Right cardiac atrium (tissue), 5 donors: ENCODE results near the gene ISY1. TPM values are rescaled to one million over a fixed set of nuclear protein-coding genes. Genes with fewer than 3 reads are reported as not detected.
"Not testable (repeated sequence)": the region's sequence is repeated elsewhere in the genome, so short reads cannot be mapped to it uniquely, and the experiment has no call there.

ENCODE experiments used
- ATAC-seq, 2 donors: fragments of 200-7000 bp; cut with Tn5 transposase; one replicate each; pipeline versions ENCODE4 v1.8.0 to v1.9.1; 2020; ENCODE audit warnings: moderate library complexity in 2 of 2, mild to moderate bottlenecking in 1 of 2
- DNase-seq, 3 donors: peaks; one replicate each; pipeline ENCODE4 v3.0.0-alpha.2; 2020
- H3K27ac ChIP-seq: one replicate; pipeline ENCODE4 v1.5.1; 2013; ENCODE audit warnings: mild to moderate bottlenecking, low read length, control low read depth, moderate library complexity
- H3K27me3 ChIP-seq: one replicate; pipeline ENCODE4 v1.6.1; 2013; ENCODE audit not compliant: control insufficient read depth, insufficient read depth
- H3K4me1 ChIP-seq: one replicate; pipeline ENCODE4 v1.6.1; 2013; ENCODE audit warnings: low read length; ENCODE audit not compliant: control insufficient read depth, insufficient read depth
- H3K4me3 ChIP-seq: one replicate; pipeline ENCODE4 v1.5.1; 2013; ENCODE audit warnings: low read length, control low read depth
- H3K9me3 ChIP-seq: one replicate; pipeline ENCODE4 v1.6.1; 2013; ENCODE audit warnings: low read length; ENCODE audit not compliant: control insufficient read depth
- WGBS: extraction: QIAGEN DNeasy Blood & Tissue Kit; methylation state at CpG from one replicate; pipeline ENCODE4 v1.1.7; 2013; 5-methylcytosine and 5-hydroxymethylcytosine counted together
- intact Hi-C, 4 donors: fragments of 100-400 bp; cut with DNase I; formaldehyde crosslinking; loops; one replicate each; pipeline versions ENCODE4 v1.11.0 to v1.14.0; 2022 to 2023
- polyA plus RNA-seq: library from polyadenylated mRNA; stranded (reverse); fragments of 200-250 nt; gene quantifications from one replicate; pipeline ENCODE4 v1.2.3, GENCODE V29; 2013
- total RNA-seq, 4 donors: library from RNA; stranded (reverse); fragmentation: NEBNext Ultra II Directional; extraction: Animal tissue kit (Norgen Biotek cat#: 25700); gene quantifications; one replicate each; pipeline ENCODE4 v1.2.1, GENCODE V29; 2021
- donor health status: healthy with polysubstance abuse.
- donor health status: DM: no; HTN: yes; CAD: no.
- donor health status: DM: no; HTN: no; CAD: no.
- donor health status: DM: no; HTN: yes; CAD: no; lungs with severe emphysema.
- donor health status: DM: yes; HTN: yes; CAD: no.

ISY1 gene
- total and polyA plus RNA-seq, 5 donors, result 17.4 to 30.6 (median 24.5) TPM

DNA sequence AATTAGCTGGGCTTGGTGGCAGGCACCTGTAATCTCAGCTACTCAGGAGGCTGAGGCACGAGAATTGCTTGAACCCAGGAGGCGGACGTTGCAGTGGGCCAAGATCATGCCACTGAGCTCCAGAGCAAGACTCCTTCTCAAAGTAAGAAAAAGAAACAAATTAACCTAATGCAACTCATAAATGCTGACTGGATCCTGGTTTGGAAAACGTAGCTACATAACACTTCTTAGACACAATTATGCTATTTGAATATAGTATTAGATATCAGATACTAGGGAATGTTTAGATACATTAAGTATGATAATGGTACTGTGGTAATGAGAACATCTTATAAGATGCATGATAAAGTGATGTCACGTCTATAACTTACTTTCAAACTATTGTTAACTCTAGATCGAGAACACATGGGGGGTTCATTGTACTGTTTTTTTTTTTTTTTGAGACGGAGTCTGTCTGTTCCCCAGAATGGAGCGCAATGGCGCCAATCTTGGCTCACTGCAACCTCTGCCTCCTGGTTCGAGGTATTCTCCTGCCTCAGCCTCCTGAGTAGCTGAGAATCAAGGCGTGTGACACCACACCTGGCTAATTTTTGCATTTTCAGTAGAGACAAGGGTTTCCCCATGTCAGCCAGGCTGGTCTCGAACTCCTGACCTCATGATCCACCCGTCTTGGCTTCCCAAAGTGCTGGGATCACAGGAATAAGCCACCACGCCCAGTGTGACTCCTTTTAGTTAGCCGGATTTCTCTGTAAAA lies 5.9 kb upstream of the ISY1 start:
- ATAC-seq (no peak), DNase-seq (no peak)
- Histone ChIP-seq H3K4me1 (peaks cover 5% of the 10 kb centered on the region), H3K9me3 (no peaks in the 10 kb centered on the region), H3K4me3 (no peak overlapping the region), H3K27me3 (no peaks in the 10 kb centered on the region), H3K27ac (no peak overlapping the region)
- WGBS, result 84% methylated on average over 15 of the region's 15 CpGs
- intact Hi-C loops, result loop anchor here in 1 of 4 donors (5.0 kb wide), 1 partner anchor 76 kb away; no protein-coding TSS in a partner anchor

DNA sequence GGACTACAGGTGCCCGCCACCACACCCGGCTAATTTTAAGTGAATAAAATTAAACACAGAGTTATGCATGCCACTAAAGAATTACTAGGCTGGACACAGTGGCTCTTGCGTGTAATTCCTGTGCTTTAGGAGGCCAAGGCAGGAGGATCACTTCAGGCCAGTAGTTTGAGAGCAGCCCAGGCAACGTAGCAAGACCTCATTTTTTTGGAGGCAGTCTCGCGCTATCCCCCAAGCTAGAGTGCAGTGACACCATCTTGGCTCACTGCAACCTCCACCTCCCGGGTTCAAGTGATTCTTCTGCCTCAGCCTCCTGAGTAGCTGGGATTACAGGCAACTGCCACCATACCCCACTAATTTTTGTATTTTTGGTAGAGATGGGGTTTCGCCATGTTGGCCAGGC lies 4.7 kb upstream of the ISY1 start:
- H3K4me3 ChIP-seq, H3K27me3 ChIP-seq, DNase-seq, H3K4me1 ChIP-seq, H3K27ac ChIP-seq, ATAC-seq, H3K9me3 ChIP-seq: not testable (repeated sequence)
- WGBS, result 93% methylated on average over 8 of the region's 8 CpGs
- intact Hi-C loops, result loop anchor here in 1 of 4 donors (5.0 kb wide), 1 partner anchor 77 kb away; no protein-coding TSS in a partner anchor

DNA sequence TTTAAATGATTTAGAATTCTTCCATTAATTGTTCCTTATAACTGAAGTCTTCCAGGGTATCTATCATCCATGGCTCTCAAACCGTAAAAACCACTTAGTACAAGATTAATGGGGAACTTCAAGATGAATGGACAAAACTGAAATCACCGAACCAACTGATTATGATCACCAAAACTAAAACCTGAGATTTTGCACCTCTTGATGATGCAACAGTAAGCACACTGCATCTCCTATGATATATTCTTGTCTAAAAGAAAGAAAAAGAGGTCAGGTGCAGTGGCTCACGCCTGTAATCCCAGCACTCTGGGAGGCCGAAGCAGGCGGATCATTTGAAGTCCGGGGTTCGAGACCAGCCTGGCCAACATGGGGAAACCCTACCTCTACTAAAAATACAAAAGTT lies 3.6 kb upstream of the ISY1 start:
- Histone ChIP-seq H3K4me1 (peaks cover 5% of the 10 kb centered on the region), H3K4me3 (no peak overlapping the region), H3K27ac (no peak overlapping the region), H3K9me3 (no peaks in the 10 kb centered on the region), H3K27me3 (no peaks in the 10 kb centered on the region)
- no peak for ATAC-seq
- DNase-seq, result no peak
- intact Hi-C loops, result no loop called here
- WGBS, result 88% methylated on average over 7 of the region's 7 CpGs

DNA sequence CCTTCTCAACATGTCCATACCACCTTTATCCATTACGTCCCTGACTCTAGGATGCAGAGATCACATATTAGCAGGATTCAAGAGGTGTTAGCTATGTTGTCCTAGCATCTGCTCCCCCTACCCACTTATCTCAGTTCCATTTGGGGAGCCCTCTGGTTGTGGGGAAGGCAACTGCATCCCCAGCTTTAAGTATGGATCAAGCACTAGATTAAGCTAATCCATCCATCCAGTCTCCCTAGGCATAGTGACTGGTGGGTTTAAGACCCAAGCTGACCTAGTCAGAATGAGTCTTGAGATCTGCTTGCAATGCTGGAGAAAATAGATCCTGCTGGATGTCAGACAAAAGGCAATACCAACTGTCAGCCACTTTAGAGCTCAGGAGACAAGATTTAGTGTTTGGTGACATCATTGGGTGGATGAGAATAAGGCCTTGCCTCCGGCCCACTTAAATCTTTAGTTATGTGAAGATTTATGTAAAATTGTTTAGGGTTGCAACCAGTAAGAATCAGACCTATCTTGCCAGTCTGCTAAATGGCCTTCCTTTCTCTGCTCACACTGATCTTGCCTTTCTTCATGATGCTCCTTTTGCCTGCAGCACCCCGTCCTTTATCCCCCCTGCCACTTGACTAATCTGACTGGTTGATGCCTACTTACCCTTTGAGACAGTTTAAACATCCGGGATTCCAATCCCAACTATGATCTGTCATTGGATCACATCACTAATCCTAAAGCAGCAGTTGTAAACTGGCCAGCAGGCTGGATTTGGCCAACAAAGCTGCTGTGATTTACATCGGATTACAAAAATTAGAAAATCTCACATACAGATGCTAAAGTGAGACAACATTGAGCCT lies 2.1 kb upstream of the ISY1 start:
- 64% methylated on average over 5 of the region's 5 CpGs for WGBS
- intact Hi-C loops, result no loop called here
- no peaks in the 10 kb centered on the region for H3K9me3 ChIP-seq
- no peak for ATAC-seq
- no peak overlapping the region for H3K27ac ChIP-seq
- no peaks in the 10 kb centered on the region for H3K27me3 ChIP-seq
- DNase-seq, result no peak
- no peak overlapping the region for H3K4me3 ChIP-seq
- peaks cover 5% of the 10 kb centered on the region for H3K4me1 ChIP-seq

DNA sequence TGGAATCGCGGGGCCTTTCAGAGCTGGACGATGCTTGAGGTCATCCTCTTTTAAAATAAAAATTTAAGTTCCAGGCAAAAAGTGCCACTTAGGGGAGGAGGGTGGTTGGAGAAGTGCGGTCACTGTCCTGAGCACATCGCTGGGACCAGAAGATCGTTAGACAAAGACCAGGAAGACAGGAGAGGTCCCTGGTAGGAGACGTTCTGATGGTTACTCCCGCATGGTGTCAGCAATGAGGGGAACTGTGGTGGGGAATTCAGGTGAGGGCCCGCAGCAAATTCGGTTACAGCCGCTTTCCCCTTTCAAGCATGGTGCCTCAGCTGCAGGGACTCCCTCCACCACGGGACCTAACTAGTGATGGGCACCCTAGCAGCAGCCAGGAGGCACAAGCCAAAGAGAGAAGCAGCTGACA lies 1.0 kb upstream of the ISY1 start:
- intact Hi-C loops, result no loop called here
- under 1% methylated on average over 12 of the region's 12 CpGs for WGBS
- ATAC-seq, result peak; percentile 2 to 26
- Histone ChIP-seq H3K9me3 (no peaks in the 10 kb centered on the region), H3K27ac (peak overlapping the region; percentile 97), H3K27me3 (no peaks in the 10 kb centered on the region), H3K4me1 (peaks cover 5% of the 10 kb centered on the region), H3K4me3 (peak overlapping the region; percentile 99)
- no peak for DNase-seq

DNA sequence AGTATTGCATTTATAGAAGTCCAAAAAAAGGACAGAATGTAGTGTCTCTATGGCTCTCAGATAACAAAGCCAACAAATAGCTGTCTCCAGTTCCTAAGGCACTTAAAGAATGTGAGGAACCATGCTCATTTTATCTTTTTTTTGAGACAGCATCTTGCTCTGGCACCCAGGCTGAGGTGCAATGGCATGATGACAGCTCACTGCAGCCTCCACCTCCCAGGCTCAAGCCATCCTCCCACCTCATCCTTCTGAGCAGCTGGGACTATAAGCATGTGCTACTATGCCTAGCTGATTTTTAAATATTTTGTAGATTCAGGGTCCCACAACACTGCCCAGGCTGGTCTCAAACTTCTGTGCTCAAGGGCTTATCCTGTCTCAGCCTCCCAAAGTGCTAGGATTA lies 16.1 kb downstream of the ISY1 start:
- ATAC-seq (no peak), DNase-seq (no peak)
- intact Hi-C loops, result no loop called here

DNA sequence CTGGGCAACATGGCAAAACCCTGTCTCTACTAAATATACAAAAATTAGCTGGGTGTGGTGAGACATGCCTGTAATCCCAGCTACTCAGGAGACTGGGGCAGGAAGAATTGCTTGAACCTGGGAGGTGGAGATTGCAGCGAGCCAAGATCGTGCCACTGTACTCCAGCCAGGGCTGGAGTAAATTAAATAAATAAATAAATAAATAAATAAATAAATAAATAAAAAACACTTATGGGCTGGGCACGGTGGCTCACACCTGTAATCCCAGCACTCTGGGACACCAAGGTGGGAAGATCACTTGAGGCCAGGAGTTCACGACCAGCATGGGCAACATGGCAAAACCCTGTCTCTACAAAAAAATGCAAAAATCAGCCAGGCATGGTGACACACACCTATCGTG lies 19.9 kb downstream of the ISY1 start:
- WGBS, result 96% methylated on average over 5 of the region's 5 CpGs
- intact Hi-C loops, ATAC-seq: not testable (repeated sequence)

More for the DNA sequence above, 16.1 kb downstream of the ISY1 start:
- Histone ChIP-seq H3K4me3 (no peak overlapping the region), H3K4me1 (no peaks in the 10 kb centered on the region), H3K9me3 (no peaks in the 10 kb centered on the region), H3K27ac (no peak overlapping the region), H3K27me3 (no peaks in the 10 kb centered on the region)

DNA sequence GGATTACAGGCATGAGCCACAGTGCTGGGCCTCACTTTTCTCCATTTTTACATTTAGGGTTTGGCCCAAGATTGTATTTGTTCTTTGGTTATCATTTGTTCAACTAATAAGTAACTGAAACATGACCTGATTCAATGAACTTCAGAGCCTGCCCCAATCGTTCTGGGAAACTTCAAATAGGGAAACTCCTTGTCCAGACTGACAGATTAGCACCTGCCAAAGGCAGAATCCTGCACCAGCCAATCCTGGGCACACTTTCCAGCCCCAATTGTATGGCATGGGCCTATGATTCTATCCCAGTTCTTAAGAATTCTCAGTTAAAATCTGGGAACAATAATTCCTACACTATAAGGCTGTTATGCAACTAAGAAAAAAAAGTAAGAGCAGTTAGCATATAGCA lies 21.0 kb downstream of the ISY1 start:
- Histone ChIP-seq H3K4me3 (no peak overlapping the region), H3K27ac (no peak overlapping the region), H3K4me1 (no peaks in the 10 kb centered on the region), H3K9me3 (no peaks in the 10 kb centered on the region), H3K27me3 (no peaks in the 10 kb centered on the region)
- intact Hi-C loops, result no loop called here
- 60% methylated on average over 1 of the region's 1 CpG for WGBS
- DNase-seq, result no peak
- no peak for ATAC-seq

More for the DNA sequence above, 19.9 kb downstream of the ISY1 start:
- H3K9me3 ChIP-seq, H3K4me3 ChIP-seq, DNase-seq, H3K4me1 ChIP-seq, H3K27me3 ChIP-seq, H3K27ac ChIP-seq: not testable (repeated sequence)

DNA sequence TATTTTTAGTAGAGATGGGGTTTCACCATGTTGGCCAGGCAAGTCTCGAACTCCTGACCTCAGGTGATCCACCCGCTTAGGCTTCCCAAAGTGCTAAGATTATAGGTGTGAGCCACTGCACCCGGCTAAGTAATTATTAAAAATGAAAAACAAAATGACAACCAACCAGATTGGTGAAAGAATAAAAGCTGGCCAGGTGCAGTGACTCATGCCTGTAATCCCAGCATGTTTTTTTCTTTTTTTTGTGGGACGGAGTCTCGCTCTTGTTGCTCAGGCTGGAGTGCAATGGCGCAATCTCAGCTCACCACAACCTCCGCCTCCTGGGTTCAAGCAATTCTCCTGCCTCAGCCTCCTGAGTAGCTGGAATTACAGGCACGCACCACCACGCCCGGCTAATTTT lies 24.6 kb downstream of the ISY1 start:
- DNase-seq, H3K4me3 ChIP-seq, H3K4me1 ChIP-seq, H3K9me3 ChIP-seq, ATAC-seq, H3K27me3 ChIP-seq, H3K27ac ChIP-seq, intact Hi-C loops: not testable (repeated sequence)
- 98% methylated on average over 10 of the region's 10 CpGs for WGBS

DNA sequence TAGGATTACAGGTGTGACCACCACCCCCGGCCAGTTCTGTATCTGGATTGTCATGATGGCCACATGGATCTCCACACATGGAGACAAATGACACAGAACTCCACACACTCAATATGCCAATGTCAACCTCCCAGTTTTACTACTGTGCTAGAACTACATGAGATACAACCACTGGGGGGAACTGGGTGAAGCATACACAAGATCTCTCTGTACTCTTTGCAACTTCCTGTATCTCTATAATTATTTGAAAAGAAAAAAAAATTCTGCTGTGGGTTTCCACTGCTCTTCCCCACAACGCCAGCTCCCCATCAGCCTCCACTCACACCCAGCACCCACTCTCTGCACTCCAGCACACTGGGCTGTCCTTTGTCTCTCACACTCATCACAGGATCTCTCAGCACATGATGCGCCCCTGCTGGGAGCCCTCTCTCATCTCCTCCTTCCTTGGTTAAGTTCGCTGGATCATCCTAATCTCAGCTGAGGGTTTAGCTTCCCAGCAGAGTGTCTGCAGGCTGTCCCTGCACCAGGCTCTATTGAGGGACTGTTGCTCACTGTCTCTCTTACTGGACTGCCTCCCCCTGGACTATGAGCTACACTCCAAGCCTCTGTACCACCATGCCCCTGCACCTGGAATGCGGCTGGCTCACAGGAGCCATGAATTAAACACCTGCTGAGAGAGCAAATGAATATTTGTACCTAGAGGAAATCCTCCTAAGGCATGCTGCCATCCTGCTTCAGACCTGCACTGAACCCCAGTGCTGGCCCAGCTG lies 28.6 kb downstream of the ISY1 start:
- no peaks in the 10 kb centered on the region for H3K4me1 ChIP-seq
- no peaks in the 10 kb centered on the region for H3K27me3 ChIP-seq
- peak; percentile 51 to 85 for ATAC-seq
- no peak overlapping the region for H3K4me3 ChIP-seq
- DNase-seq, result peak in 1 of 3 donors; percentile 63
- peak overlapping the region; percentile 33 for H3K27ac ChIP-seq
- no peaks in the 10 kb centered on the region for H3K9me3 ChIP-seq
- WGBS, result 70% methylated on average over 5 of the region's 5 CpGs
- intact Hi-C loops, result no loop called here
